ENCODE results near the gene PLCB1.
"Not testable (repeated sequence)": the region's sequence is repeated elsewhere in the genome, so short reads cannot be mapped to it uniquely, and the experiment has no call there.

PLCB1 gene

GRCh38 chr20:8328189-8328588 lies 196.1 kb downstream of the PLCB1 start:
- in situ Hi-C loops (cut with MboI; ENCODE audit: low sequenced_read_pairs) = no loop called here

- in situ Hi-C loops (cut with MboI; ENCODE audit: low sequenced_read_pairs) = no loop called here
Observed at GRCh38 chr20:8330319-8330784, 198.3 kb downstream of the PLCB1 start.

DNA sequence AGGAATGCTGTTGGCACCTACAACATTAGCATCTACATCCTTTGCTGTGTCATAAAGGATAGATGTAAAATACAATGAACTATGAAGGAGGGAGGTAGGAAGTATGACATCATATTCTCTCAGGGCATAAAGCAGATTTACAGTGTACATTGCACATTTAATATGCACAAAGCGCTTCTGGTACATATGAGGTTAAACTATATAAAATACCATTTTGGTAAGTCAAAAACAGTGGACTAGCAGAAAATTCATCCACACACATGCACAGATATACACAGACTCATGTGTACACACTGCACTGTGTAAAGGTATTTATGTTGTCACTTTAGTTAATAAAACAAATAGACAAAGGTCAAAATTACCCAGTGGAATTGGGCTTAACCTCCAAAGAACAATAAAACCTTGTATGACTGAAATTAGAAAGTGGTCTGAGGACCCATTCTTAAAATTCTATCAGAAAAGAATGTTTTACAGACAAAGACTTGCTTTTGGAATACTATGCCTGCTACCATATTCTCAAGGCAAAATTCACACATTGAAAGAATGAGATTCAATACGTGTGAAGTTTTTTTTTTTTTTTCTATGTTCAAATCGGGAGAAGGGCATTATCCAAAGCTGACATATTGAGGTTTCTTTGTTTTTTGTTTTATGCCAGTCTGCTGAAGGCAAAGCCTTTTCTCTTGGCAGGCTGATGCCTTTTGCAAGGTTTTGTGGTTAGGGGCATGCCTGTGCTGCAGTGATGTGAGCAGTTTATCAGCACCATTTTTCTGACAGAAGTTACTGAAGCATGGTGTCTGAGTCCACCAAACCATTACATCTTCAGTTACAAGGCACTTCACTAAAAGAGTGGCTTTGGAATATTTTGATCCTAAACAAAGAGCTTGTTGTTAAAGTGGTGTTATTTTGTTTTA lies 199.0 kb downstream of the PLCB1 start:
- in situ Hi-C loops (cut with MboI; ENCODE audit: low sequenced_read_pairs) = no loop called here

GRCh38 chr20:8331740-8332412 lies 199.8 kb downstream of the PLCB1 start:
- in situ Hi-C loops (cut with MboI; ENCODE audit: low sequenced_read_pairs) = no loop called here

DNA sequence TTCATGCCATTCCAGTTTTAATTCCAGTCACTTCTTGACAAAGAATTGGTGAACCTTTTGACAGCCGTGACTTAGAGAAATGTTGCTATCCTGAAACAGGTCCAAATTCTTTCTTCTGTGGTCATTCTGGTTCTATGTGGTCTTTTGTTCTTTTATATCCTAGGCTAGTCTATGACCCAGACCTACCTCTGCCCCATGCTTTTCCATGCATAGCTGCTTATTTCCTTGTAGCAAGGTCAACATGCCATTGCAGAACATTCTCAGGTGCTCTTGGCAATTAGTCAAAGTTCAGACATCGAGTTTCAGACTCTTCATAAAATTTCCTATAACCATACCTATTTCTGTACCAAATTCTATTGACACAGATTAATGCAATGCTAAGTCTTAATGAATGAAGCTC lies 202.6 kb downstream of the PLCB1 start:
- in situ Hi-C loops (cut with MboI; ENCODE audit: low sequenced_read_pairs) = no loop called here

DNA sequence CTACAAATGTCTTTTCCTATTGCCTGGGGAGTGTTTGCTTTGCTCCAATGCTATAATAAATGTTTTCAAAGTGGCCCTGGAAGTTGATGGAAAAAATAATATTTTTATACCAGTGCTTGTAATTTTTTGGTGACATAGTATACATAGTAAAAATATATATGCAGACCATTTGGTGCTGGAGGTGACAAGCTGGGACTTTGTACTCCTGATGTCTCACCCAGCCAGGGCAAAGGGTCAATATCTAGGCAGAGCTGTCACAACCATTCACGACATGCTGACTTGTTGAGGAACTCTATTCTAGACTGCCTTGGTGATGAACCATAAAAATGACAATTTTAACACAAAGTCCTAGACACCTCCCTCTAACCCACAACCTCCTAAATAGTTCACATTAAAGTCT lies 203.0 kb downstream of the PLCB1 start:
- in situ Hi-C loops (cut with MboI; ENCODE audit: low sequenced_read_pairs) = no loop called here

GRCh38 chr20:8335495-8336195 lies 203.6 kb downstream of the PLCB1 start:
- in situ Hi-C loops (cut with MboI; ENCODE audit: low sequenced_read_pairs) = no loop called here

- in situ Hi-C loops (cut with MboI; ENCODE audit: low sequenced_read_pairs) = no loop called here
Observed at GRCh38 chr20:8339349-8339748, 207.3 kb downstream of the PLCB1 start.

DNA sequence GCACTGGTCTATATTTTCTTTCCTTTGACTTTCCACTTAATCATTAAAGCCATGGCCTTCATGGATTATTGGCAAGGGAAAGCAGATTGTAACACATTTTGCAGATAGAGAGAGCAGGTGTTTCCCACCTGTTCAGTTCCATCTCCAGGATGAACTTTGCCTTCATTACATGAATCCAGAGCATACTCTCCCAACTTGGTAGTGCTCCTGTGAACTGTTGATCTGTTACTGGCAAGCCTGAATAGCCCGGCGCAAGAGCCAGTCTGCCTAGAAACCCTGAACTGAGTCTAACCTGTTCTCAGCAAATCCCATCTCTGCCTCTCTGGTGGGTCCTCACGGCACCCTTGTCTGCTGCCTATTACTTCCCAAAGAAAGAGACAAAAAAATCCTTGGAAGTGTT lies 210.3 kb downstream of the PLCB1 start:
- in situ Hi-C loops (cut with MboI; ENCODE audit: low sequenced_read_pairs) = no loop called here

- in situ Hi-C loops (cut with MboI; ENCODE audit: low sequenced_read_pairs) = no loop called here
Observed at GRCh38 chr20:8344106-8344505, 212.0 kb downstream of the PLCB1 start.

- in situ Hi-C loops (cut with MboI; ENCODE audit: low sequenced_read_pairs) = no loop called here
Observed at GRCh38 chr20:8344631-8345030, 212.6 kb downstream of the PLCB1 start.

GRCh38 chr20:8346700-8347270 lies 214.7 kb downstream of the PLCB1 start:
- in situ Hi-C loops (cut with MboI; ENCODE audit: low sequenced_read_pairs) = no loop called here

DNA sequence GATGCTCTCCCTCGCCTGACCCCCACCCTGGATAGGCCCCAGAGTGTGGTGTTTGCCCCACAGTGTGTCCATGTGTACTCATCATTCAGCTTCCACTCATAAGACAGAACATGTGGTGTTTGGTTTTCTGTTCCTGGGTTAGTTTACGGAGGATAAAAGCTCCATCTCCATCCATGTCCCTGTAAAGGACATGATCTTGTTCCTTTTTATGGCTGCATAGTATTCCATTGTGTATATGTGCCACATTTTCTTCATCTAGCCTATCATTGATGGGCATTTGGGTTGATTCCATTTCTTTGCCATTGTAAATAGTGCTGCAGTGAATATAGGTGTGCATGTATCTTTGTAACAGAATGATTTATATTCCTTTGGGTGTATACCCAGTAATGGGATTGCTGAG lies 218.2 kb downstream of the PLCB1 start:
- in situ Hi-C loops (cut with MboI; ENCODE audit: low sequenced_read_pairs) = not testable (repeated sequence)

DNA sequence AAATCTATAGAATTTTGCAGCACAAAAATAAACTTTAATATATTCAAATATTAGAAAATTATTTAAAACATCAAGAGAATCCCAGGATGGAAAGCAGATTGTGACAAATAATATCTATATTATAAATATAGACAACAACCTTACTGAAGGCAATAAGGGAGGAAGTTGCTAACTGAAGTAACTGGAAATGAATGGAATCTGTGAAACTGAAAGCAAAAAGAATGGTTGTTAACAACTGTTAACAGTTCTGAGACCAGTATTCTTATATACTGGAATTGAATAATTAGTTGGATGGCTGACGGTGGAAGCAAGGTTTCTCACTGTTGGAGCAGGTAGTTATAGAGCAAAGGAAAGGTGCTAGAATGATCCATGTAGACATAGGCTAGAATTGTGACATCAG lies 220.4 kb downstream of the PLCB1 start:
- in situ Hi-C loops (cut with MboI; ENCODE audit: low sequenced_read_pairs) = no loop called here

DNA sequence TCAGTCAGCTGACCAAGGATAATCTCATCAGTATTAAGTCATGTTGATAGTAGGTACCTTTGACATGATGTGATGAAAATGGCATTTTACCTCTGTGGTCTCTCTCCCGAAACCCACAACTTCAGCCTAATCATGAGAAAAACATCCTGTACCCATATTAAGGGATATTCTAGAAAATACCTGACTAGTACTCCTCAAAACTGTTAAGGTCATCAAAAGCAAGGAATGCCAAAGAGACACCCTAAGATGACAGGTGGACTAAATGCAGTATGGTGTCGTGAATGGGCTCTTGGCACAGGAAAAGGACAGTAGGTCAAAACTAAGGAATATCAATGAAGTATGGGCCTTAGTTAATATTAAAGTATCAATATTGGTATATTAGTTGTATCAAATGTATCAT lies 221.4 kb downstream of the PLCB1 start:
- in situ Hi-C loops (cut with MboI; ENCODE audit: low sequenced_read_pairs) = no loop called here

DNA sequence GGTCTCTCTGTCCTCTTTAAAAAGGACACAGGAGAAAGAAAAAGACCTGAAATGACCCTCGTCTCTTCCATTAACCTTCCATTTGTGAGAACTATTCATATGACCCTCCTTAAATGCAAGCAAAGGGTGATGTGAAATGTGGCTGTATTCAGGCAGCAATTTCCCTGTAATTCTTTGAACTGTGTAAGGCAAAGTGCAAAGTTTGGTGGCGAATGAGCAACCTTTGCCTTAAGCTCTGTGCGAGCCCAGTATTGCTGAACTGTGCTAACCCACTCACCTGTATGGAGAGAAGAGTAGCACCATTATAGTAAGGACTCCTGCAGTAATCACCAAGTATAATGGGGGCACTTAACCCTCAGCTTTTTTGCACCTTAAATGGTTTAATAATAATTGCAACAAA lies 223.4 kb downstream of the PLCB1 start:
- in situ Hi-C loops (cut with MboI; ENCODE audit: low sequenced_read_pairs) = no loop called here

GRCh38 chr20:8356806-8357205 lies 224.7 kb downstream of the PLCB1 start:
- in situ Hi-C loops (cut with MboI; ENCODE audit: low sequenced_read_pairs) = no loop called here

GRCh38 chr20:8357703-8358102 lies 225.6 kb downstream of the PLCB1 start:
- in situ Hi-C loops (cut with MboI; ENCODE audit: low sequenced_read_pairs) = no loop called here

DNA sequence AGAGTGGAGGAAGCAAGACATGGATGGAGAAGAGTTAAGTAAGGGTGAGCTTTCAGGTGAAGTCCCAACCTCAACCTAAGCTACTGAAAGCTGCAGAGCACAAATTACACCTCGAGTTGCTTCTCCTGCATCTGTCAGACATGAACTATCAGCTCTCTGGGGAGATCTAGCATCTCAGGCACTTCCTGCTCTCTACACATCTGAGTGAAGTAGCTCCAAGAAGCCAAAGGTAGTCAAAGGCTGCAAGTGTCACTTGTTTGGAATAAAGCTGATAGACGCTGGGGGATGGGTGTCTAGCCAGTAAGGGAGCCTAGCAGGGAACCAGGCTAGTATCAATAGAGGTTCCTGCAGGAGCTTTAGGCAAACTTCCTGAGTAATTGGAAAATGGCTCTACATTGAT lies 228.0 kb downstream of the PLCB1 start:
- in situ Hi-C loops (cut with MboI; ENCODE audit: low sequenced_read_pairs) = no loop called here

GRCh38 chr20:8361006-8361652 lies 229.1 kb downstream of the PLCB1 start:
- in situ Hi-C loops (cut with MboI; ENCODE audit: low sequenced_read_pairs) = no loop called here

DNA sequence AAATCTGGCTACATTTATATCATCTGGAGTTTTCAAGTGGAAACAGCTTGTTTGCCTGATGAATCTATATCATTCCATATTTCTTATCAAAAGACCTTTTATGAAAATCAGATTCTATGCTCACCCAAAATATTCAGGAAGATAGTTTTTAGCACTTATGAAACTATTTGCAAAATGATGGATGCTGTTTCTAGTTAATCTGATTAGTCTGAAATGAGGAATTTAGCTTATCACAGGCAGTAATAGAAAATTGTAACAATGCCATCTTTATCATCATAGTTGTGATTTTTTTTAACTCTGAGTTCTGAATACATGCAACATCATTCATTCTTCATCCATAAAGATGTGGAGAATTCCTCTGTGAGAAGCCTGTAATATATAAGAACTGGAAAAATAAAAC lies 229.7 kb downstream of the PLCB1 start:
- in situ Hi-C loops (cut with MboI; ENCODE audit: low sequenced_read_pairs) = no loop called here
